Endodermal cell (in vitro differentiated cells): Measurements from ENCODE around the gene AGPAT3. TPM values are rescaled to one million over a fixed set of nuclear protein-coding genes. Genes with fewer than 3 reads are reported as not detected.

ENCODE experiments used
- DNase-seq: peaks from one replicate; pipeline ENCODE4 v3.0.0-alpha.2; 2017
- H3K27ac ChIP-seq: 2 replicates; pipeline ENCODE4 v1.5.1; 2013; ENCODE audit warnings: mild to moderate bottlenecking, low read depth, low read length, moderate library complexity
- H3K27me3 ChIP-seq: 2 replicates; pipeline ENCODE4 v1.6.1; 2013; ENCODE audit warnings: mild to moderate bottlenecking, low read length, moderate library complexity; ENCODE audit not compliant: insufficient read depth, control insufficient read depth, poor library complexity, severe bottlenecking
- H3K36me3 ChIP-seq: 2 replicates; pipeline ENCODE4 v1.7.0; 2013; ENCODE audit warnings: mild to moderate bottlenecking, low read length, moderate library complexity; ENCODE audit not compliant: control insufficient read depth, insufficient read depth
- H3K4me1 ChIP-seq: one replicate; pipeline ENCODE4 v1.7.0; 2013; ENCODE audit warnings: low read length; ENCODE audit not compliant: control insufficient read depth, insufficient read depth
- H3K4me3 ChIP-seq: 2 replicates; pipeline ENCODE4 v1.5.1; 2013; ENCODE audit warnings: mild to moderate bottlenecking, low read length, moderate library complexity
- H3K9ac ChIP-seq: 2 replicates; pipeline ENCODE4 v1.6.1; 2013; ENCODE audit warnings: mild to moderate bottlenecking, low read length, moderate library complexity; ENCODE audit not compliant: poor library complexity, severe bottlenecking; ENCODE audit errors: extremely low read depth
- H3K9me3 ChIP-seq: 2 replicates; pipeline ENCODE4 v1.6.1; 2013; ENCODE audit warnings: mild to moderate bottlenecking, low read length, moderate library complexity; ENCODE audit not compliant: control insufficient read depth
- H3K27ac Mint-ChIP-seq: 2 replicates; pipeline ENCODE4 v1.8.0; 2020; ENCODE audit warnings: mixed read lengths
- H3K27me3 Mint-ChIP-seq: 2 replicates; pipeline ENCODE4 v1.8.0; 2021; ENCODE audit warnings: mild to moderate bottlenecking, mixed read lengths; ENCODE audit not compliant: insufficient read depth
- H3K36me3 Mint-ChIP-seq: 2 replicates; pipeline ENCODE4 v1.8.0; 2020; ENCODE audit warnings: low read depth, mixed read lengths
- H3K4me1 Mint-ChIP-seq: 2 replicates; pipeline ENCODE4 v1.8.0; 2020; ENCODE audit warnings: mixed read lengths
- H3K4me3 Mint-ChIP-seq: 2 replicates; pipeline ENCODE4 v1.8.0; 2020; ENCODE audit warnings: mild to moderate bottlenecking, moderate library complexity, mixed read lengths
- H3K9me3 Mint-ChIP-seq: 2 replicates; pipeline ENCODE4 v1.8.0; 2020; ENCODE audit warnings: mild to moderate bottlenecking, mixed read lengths
- CTCF ChIP-seq: fragments of 200-600 bp; sonication (generic); conservative IDR thresholded peaks from 2 replicates; pipeline ENCODE4 v1.5.0; 2021; ENCODE audit warnings: antibody characterized with exemption, mild to moderate bottlenecking
- WGBS, 2 experiments: methylation state at CpG; one replicate each; pipeline versions ENCODE4 v1.1.5 to v1.1.7; 2013; ENCODE audit warnings: missing lambda C conversion rate in 2 of 2, mixed read lengths in 1 of 2; ENCODE audit not compliant: insufficient coverage in 1 of 2, insufficient read length in 1 of 2; 5-methylcytosine and 5-hydroxymethylcytosine counted together
- total RNA-seq, 2 donors: library from RNA; stranded (reverse); fragmentation: NEBNext Ultra II Directional in 1 of 2; extraction: Animal tissue kit (Norgen Biotek cat#: 25700) in 1 of 2; gene quantifications; 2 replicates in 1 of 2; 3 replicates in 1 of 2; pipeline ENCODE4 v1.2.1, GENCODE V29; 2021

Gene AGPAT3
- total RNA-seq, 2 donors from 2014 or later = 44.0 to 74.4 TPM

DNA sequence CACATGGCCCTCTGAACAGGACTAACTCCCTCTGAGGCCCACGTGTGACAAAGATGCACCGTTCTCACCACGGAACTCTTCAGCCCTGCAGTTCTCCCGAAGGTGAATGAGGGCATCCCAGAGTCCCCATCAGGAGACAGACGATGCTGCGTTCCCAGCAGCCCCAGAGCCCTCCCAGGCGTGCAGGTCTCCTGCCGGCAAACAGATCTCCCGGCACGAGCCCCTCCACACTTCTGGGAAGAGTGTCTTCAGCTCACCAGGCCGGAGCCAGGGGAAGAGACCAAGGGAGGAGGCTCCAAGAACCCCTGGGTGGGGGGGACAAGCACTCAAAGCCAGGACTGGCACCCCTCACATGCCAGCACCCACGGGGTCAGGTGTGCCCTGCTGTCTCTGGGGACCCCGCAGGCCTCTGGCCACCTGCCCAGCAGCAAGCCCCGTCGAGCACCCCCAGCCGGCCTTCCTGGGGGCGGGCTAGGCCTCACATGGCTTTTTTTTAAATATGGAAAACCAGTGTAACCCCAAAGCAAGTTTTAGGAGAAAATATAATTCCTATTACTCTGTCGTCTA lies 102.0 kb downstream of the AGPAT3 start:
- Histone ChIP-seq H3K36me3 (peaks cover 24% of the 10 kb centered on the region), H3K9me3 (no peaks in the 10 kb centered on the region), H3K9ac (no peak overlapping the region), H3K4me1 (no peaks in the 10 kb centered on the region), H3K4me3 (no peak overlapping the region), H3K27me3 (no peaks in the 10 kb centered on the region), H3K27ac (no peak overlapping the region)
- no peak for TF ChIP-seq CTCF
- 92 to 93% methylated on average over 8 to 18 of the region's 18 CpGs for WGBS, 2 experiments
- Mint-ChIP-seq H3K27ac (no peak overlapping the region), H3K4me3 (no peak overlapping the region), H3K4me1 (no peaks in the 10 kb centered on the region), H3K27me3 (no peaks in the 10 kb centered on the region), H3K36me3 (peaks cover 44% of the 10 kb centered on the region), H3K9me3 (peaks cover 1% of the 10 kb centered on the region)
- no peak for DNase-seq

- no peak overlapping the region for H3K9ac ChIP-seq
- Mint-ChIP-seq H3K4me1 (no peaks in the 10 kb centered on the region), H3K27me3 (no peaks in the 10 kb centered on the region), H3K36me3 (peaks cover 47% of the 10 kb centered on the region), H3K27ac (no peak overlapping the region), H3K9me3 (peaks cover 1% of the 10 kb centered on the region), H3K4me3 (no peak overlapping the region)
- no peaks in the 10 kb centered on the region for H3K27me3 ChIP-seq
- WGBS, 2 experiments = 95 to 100% methylated on average over 3 to 15 of the region's 15 CpGs
- no peak overlapping the region for H3K4me3 ChIP-seq
- H3K27ac ChIP-seq = no peak overlapping the region
- no peaks in the 10 kb centered on the region for H3K4me1 ChIP-seq
- H3K9me3 ChIP-seq = no peaks in the 10 kb centered on the region
- DNase-seq = no peak
- H3K36me3 ChIP-seq = peaks cover 20% of the 10 kb centered on the region
- TF ChIP-seq CTCF = no peak
Observed at GRCh38 chr21:43967981-43968380, 103.0 kb downstream of the AGPAT3 start.

GRCh38 chr21:43968410-43969114 lies 103.5 kb downstream of the AGPAT3 start:
- H3K4me3 Mint-ChIP-seq = no peak overlapping the region
- Histone ChIP-seq H3K4me3 (no peak overlapping the region), H3K9ac (no peak overlapping the region), H3K27me3 (no peaks in the 10 kb centered on the region), H3K36me3 (peaks cover 17% of the 10 kb centered on the region), H3K4me1 (no peaks in the 10 kb centered on the region), H3K27ac (no peak overlapping the region), H3K9me3 (no peaks in the 10 kb centered on the region)
- H3K36me3 Mint-ChIP-seq = peaks cover 44% of the 10 kb centered on the region
- TF ChIP-seq CTCF = no peak
- no peak overlapping the region for H3K27ac Mint-ChIP-seq
- no peaks in the 10 kb centered on the region for H3K27me3 Mint-ChIP-seq
- 91 to 95% methylated on average over 17 to 19 of the region's 19 CpGs for whole genome bisulfite sequencing, 2 experiments
- no peaks in the 10 kb centered on the region for H3K4me1 Mint-ChIP-seq
- no peak for DNase-seq
- peaks cover 1% of the 10 kb centered on the region for H3K9me3 Mint-ChIP-seq
